H9 (cell line): ENCODE data around the gene TOR4A. TPM values are rescaled to one million over a fixed set of nuclear protein-coding genes. Genes with fewer than 3 reads are reported as not detected.

Source experiments
- DNase-seq: peaks from one replicate; pipeline ENCODE4 v3.0.0-alpha.2; 2017
- H2AFZ ChIP-seq: one replicate; pipeline ENCODE4 v1.6.1; 2013; ENCODE audit warnings: mild to moderate bottlenecking, low read length, control low read depth, moderate library complexity
- H2AK5ac ChIP-seq: 2 replicates; pipeline ENCODE4 v1.6.1; 2013; ENCODE audit warnings: low read length, control low read depth, mixed read lengths; ENCODE audit not compliant: insufficient read length
- H2BK120ac ChIP-seq: one replicate; pipeline ENCODE4 v1.6.1; 2013; ENCODE audit warnings: low read depth, mild to moderate bottlenecking, low read length, control low read depth, inconsistent platforms; ENCODE audit not compliant: poor library complexity, severe bottlenecking
- H2BK12ac ChIP-seq: 2 replicates; pipeline ENCODE4 v1.6.1; 2013; ENCODE audit warnings: low read length, control low read depth, mixed read lengths, low read depth; ENCODE audit not compliant: insufficient read length
- H2BK15ac ChIP-seq: 2 replicates; pipeline ENCODE4 v1.6.1; 2013; ENCODE audit warnings: low read depth, low read length, control low read depth
- H2BK20ac ChIP-seq: one replicate; pipeline ENCODE4 v1.6.1; 2013; ENCODE audit warnings: low read depth, mild to moderate bottlenecking, low read length, control low read depth, inconsistent platforms; ENCODE audit not compliant: poor library complexity, severe bottlenecking
- H2BK5ac ChIP-seq: 2 replicates; pipeline ENCODE4 v1.6.1; 2013; ENCODE audit warnings: low read length, control low read depth, mixed read lengths; ENCODE audit not compliant: insufficient read length
- H3K14ac ChIP-seq: 2 replicates; pipeline ENCODE4 v1.6.1; 2013; ENCODE audit warnings: low read length, control low read depth; ENCODE audit not compliant: insufficient read depth
- H3K18ac ChIP-seq: 2 replicates; pipeline ENCODE4 v1.6.1; 2013; ENCODE audit warnings: low read depth, mild to moderate bottlenecking, mixed read lengths, low read length, control low read depth; ENCODE audit not compliant: insufficient read length
- H3K23ac ChIP-seq: 2 replicates; pipeline ENCODE4 v1.6.1; 2013; ENCODE audit warnings: low read length, control low read depth, mixed read lengths, low read depth; ENCODE audit not compliant: insufficient read length
- H3K23me2 ChIP-seq: 2 replicates; pipeline ENCODE4 v1.6.1; 2013; ENCODE audit warnings: low read depth, mild to moderate bottlenecking, mixed read lengths, low read length, control low read depth; ENCODE audit not compliant: insufficient read length, poor library complexity, severe bottlenecking
- H3K27ac ChIP-seq: 2 replicates; pipeline ENCODE4 v1.5.1; 2013; ENCODE audit warnings: low read length, control low read depth, mixed read lengths, low read depth; ENCODE audit not compliant: insufficient read length
- H3K27me3 ChIP-seq: 2 replicates; pipeline ENCODE4 v1.6.1; 2013; ENCODE audit warnings: low read length, control low read depth, inconsistent platforms; ENCODE audit not compliant: insufficient read depth
- H3K4ac ChIP-seq: 2 replicates; pipeline ENCODE4 v1.6.1; 2013; ENCODE audit warnings: low read depth, mild to moderate bottlenecking, control low read depth, inconsistent platforms, low read length, moderate library complexity
- H3K4me1 ChIP-seq: 2 replicates; pipeline ENCODE4 v1.6.1; 2013; ENCODE audit warnings: low read length, control low read depth, inconsistent platforms; ENCODE audit not compliant: insufficient read depth
- H3K4me2 ChIP-seq: 2 replicates; pipeline ENCODE4 v1.6.1; 2013; ENCODE audit warnings: low read length, control low read depth, mixed read lengths; ENCODE audit not compliant: insufficient read length, insufficient read depth
- H3K56ac ChIP-seq: 2 replicates; pipeline ENCODE4 v1.6.1; 2013; ENCODE audit warnings: low read depth, mild to moderate bottlenecking, mixed read lengths, low read length, control low read depth; ENCODE audit not compliant: insufficient read length
- H3K79me1 ChIP-seq: 2 replicates; pipeline ENCODE4 v1.6.1; 2013; ENCODE audit warnings: low read depth, mild to moderate bottlenecking, moderate library complexity, low read length, control low read depth, inconsistent platforms; ENCODE audit not compliant: insufficient read depth, poor library complexity, severe bottlenecking
- H3K79me2 ChIP-seq: 2 replicates; pipeline ENCODE4 v1.6.1; 2013; ENCODE audit warnings: low read length, control low read depth, inconsistent platforms; ENCODE audit not compliant: insufficient read depth
- H3K9ac ChIP-seq: 2 replicates; pipeline ENCODE4 v1.6.1; 2013; ENCODE audit warnings: low read length, control low read depth, mixed read lengths; ENCODE audit not compliant: insufficient read length; ENCODE audit errors: extremely low read depth
- H3K9me3 ChIP-seq: one replicate; pipeline ENCODE4 v1.6.1; 2013; ENCODE audit warnings: low read depth, low read length, inconsistent platforms; ENCODE audit not compliant: control insufficient read depth
- H3T11ph ChIP-seq: one replicate; pipeline ENCODE4 v1.6.1; 2013; ENCODE audit warnings: mild to moderate bottlenecking, low read length, control low read depth, inconsistent platforms
- H4K20me1 ChIP-seq: one replicate; pipeline ENCODE4 v1.6.1; 2013; ENCODE audit not compliant: control insufficient read depth, insufficient read length, insufficient read depth
- H4K5ac ChIP-seq: 2 replicates; pipeline ENCODE4 v1.6.1; 2013; ENCODE audit warnings: low read depth, mild to moderate bottlenecking, mixed read lengths, low read length, control low read depth; ENCODE audit not compliant: insufficient read length
- H4K8ac ChIP-seq: replicated peaks from 2 replicates; pipeline ENCODE4 v1.6.1; 2013; ENCODE audit warnings: low read length, control low read depth, mixed read lengths, low read depth; ENCODE audit not compliant: insufficient read length
- H4K91ac ChIP-seq: 2 replicates; pipeline ENCODE4 v1.6.1; 2013; ENCODE audit warnings: low read depth, mild to moderate bottlenecking, moderate library complexity, mixed read lengths, low read length, control low read depth; ENCODE audit not compliant: insufficient read length
- H3K27ac Mint-ChIP-seq, 3 experiments: 2 replicates in 2 of 3; 3 replicates in 1 of 3; pipeline ENCODE4 v1.8.0; 2020 to 2021; ENCODE audit warnings: mixed read lengths in 3 of 3, mild to moderate bottlenecking in 1 of 3, moderate library complexity in 1 of 3
- H3K27me3 Mint-ChIP-seq: 2 replicates; pipeline ENCODE4 v1.8.0; 2021; ENCODE audit warnings: low read depth, mild to moderate bottlenecking, moderate library complexity, mixed read lengths
- H3K36me3 Mint-ChIP-seq, 3 experiments: 2 replicates in 2 of 3; 3 replicates in 1 of 3; pipeline ENCODE4 v1.8.0; 2020 to 2021; ENCODE audit warnings: low read depth in 3 of 3, mixed read lengths in 3 of 3; ENCODE audit not compliant: insufficient read depth in 1 of 3
- H3K4me1 Mint-ChIP-seq, 2 experiments: 2 replicates each; pipeline ENCODE4 v1.8.0; 2020; ENCODE audit warnings: mixed read lengths in 2 of 2
- H3K4me3 Mint-ChIP-seq, 2 experiments: 2 replicates in 1 of 2; 3 replicates in 1 of 2; pipeline ENCODE4 v1.8.0; 2020 to 2021; ENCODE audit warnings: mild to moderate bottlenecking in 2 of 2, mixed read lengths in 2 of 2, moderate library complexity in 1 of 2
- H3K9me3 Mint-ChIP-seq, 2 experiments: 2 replicates in 1 of 2; 3 replicates in 1 of 2; pipeline ENCODE4 v1.8.0; 2020; ENCODE audit warnings: mild to moderate bottlenecking in 2 of 2, mixed read lengths in 2 of 2, moderate library complexity in 1 of 2
- WGBS: extraction: QIAGEN DNeasy Blood & Tissue Kit; methylation state at CpG from one replicate; pipeline ENCODE4 v1.1.7; 2013; ENCODE audit warnings: missing lambda C conversion rate, low lambda C conversion rate, mixed read lengths; ENCODE audit not compliant: insufficient read length; ENCODE audit errors: extremely low coverage; 5-methylcytosine and 5-hydroxymethylcytosine counted together
- total RNA-seq: library from RNA; stranded (reverse); gene quantifications from 2 replicates; pipeline ENCODE4 v1.2.1, GENCODE V29; 2021
- TF ChIP-seq, protein P1 (sequence below): fragments of 200-600 bp; sonication (generic); conservative IDR thresholded peaks from 3 replicates; pipeline ENCODE4 v1.8.0; 2021; ENCODE audit warnings: antibody characterized with exemption, mild to moderate bottlenecking

TOR4A gene
- total RNA-seq, 1 experiment from 2014 or later: 6.2 TPM

DNA sequence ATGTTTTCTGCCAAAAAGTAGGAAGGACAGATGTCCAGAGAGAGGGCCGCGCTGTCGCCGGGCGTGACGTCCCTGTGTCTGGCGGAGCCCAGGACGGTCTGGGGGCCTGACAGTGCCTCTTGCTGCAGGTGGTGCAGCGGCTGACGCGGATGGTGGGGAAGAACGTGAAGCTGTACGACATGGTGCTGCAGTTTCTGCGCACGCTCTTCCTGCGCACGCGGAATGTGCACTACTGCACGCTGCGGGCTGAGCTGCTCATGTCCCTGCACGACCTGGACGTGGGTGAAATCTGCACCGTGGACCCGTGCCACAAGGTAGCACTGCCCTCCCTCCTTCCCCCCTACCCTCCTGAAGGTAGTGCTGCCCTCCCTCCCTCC lies 14.6 kb upstream of the TOR4A start:
- Histone ChIP-seq H3K4ac (no peak overlapping the region), H4K5ac (no peak overlapping the region), H3K56ac (no peak overlapping the region), H4K20me1 (no peaks in the 10 kb centered on the region), H4K91ac (no peak overlapping the region), H3K9ac (no peak overlapping the region), H3K23ac (no peak overlapping the region), H4K8ac (no peak overlapping the region), H2BK5ac (no peak overlapping the region), H3K79me2 (no peaks in the 10 kb centered on the region), H3K79me1 (no peaks in the 10 kb centered on the region), H2AK5ac (no peak overlapping the region), H2BK12ac (no peak overlapping the region), H3K14ac (no peak overlapping the region), H3K27ac (no peak overlapping the region), H3K9me3 (no peaks in the 10 kb centered on the region), H3K4me2 (no peak overlapping the region), H3T11ph (no peak overlapping the region), H3K4me1 (no peaks in the 10 kb centered on the region), H2BK120ac (no peak overlapping the region), H2BK15ac (no peak overlapping the region), H2AFZ (no peak overlapping the region), H3K18ac (no peak overlapping the region), H3K23me2 (no peaks in the 10 kb centered on the region), H3K27me3 (no peaks in the 10 kb centered on the region), H2BK20ac (no peak overlapping the region)
- 0 out of 4 replicates have a peak, but pooled peaks cover 0 to 3% of the 10 kb centered on the region in 2 experiments for H3K4me1 Mint-ChIP-seq
- TF ChIP-seq, protein P1, sequence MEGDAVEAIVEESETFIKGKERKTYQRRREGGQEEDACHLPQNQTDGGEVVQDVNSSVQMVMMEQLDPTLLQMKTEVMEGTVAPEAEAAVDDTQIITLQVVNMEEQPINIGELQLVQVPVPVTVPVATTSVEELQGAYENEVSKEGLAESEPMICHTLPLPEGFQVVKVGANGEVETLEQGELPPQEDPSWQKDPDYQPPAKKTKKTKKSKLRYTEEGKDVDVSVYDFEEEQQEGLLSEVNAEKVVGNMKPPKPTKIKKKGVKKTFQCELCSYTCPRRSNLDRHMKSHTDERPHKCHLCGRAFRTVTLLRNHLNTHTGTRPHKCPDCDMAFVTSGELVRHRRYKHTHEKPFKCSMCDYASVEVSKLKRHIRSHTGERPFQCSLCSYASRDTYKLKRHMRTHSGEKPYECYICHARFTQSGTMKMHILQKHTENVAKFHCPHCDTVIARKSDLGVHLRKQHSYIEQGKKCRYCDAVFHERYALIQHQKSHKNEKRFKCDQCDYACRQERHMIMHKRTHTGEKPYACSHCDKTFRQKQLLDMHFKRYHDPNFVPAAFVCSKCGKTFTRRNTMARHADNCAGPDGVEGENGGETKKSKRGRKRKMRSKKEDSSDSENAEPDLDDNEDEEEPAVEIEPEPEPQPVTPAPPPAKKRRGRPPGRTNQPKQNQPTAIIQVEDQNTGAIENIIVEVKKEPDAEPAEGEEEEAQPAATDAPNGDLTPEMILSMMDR: no peak
- H3K9me3 Mint-ChIP-seq: no peaks in the 10 kb centered on the region
- peaks cover 11 to 51% (median 40%) of the 10 kb centered on the region in 3 experiments; a peak in 6 of 7 replicates for H3K36me3 Mint-ChIP-seq
- no peak for DNase-seq
- no peaks in the 10 kb centered on the region; the same call in 1 of the 2 replicates for H3K27me3 Mint-ChIP-seq
- H3K27ac Mint-ChIP-seq: no peak overlapping the region
- no CpG with 5 or more reads among the region's 24 CpGs for WGBS
- no peak overlapping the region for H3K4me3 Mint-ChIP-seq
